ENCODE data around the gene NOP14.

GRCh38 chr4:2905544-2905943 is 57.7 kb downstream of the NOP14 start:
- TF ChIP-seq POLR2AphosphoS5 (IDR thresholded peaks at IDR 0.05; ENCODE audit: low read depth, low read length) = no peak
- TF ChIP-seq CTCF (IDR thresholded peaks at IDR 0.05; ENCODE audit: control extremely low read depth in 1 of 3, insufficient read depth in 1 of 3, low read depth in 1 of 3, low read length in 3 of 3) = no peak
- TF ChIP-seq ASH2L (IDR thresholded peaks at IDR 0.05; ENCODE audit: low read length) = no peak
- no peak for TF ChIP-seq YY1 (IDR thresholded peaks at IDR 0.05; ENCODE audit: low read depth, low read length)
- TF ChIP-seq SP2 (IDR thresholded peaks at IDR 0.05; ENCODE audit: low read length) = no peak
- no peak for TF ChIP-seq SP1 (IDR thresholded peaks at IDR 0.05; ENCODE audit: low read depth, low read length)
- no peak for TF ChIP-seq USF2 (IDR thresholded peaks at IDR 0.05; ENCODE audit: low read length)
- TF ChIP-seq POLR2A (IDR thresholded peaks at IDR 0.05; ENCODE audit: control extremely low read depth in 1 of 2, low read depth in 2 of 2, low read length in 2 of 2) = no peak
